ENCODE results near the gene SMC1A.

DNA sequence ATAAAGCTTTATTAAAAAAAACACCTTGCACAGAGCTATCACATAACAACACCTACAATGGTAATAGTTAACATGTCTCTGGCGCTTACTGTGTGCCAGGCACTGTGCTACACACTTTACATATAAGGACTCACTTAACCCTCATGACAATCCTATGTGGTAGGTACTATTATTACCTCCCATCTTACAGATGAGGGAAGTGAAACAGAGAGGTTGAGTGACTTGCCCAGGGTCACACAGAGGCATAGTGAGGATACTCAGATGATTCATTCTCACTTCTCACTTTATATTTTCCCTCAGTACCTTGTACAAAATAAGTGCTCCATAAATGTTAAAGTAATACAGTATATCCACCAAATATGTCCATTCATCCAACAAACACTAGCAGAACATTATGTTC is 97.7 kb downstream of the SMC1A start:
- TF ChIP-seq, protein P1, sequence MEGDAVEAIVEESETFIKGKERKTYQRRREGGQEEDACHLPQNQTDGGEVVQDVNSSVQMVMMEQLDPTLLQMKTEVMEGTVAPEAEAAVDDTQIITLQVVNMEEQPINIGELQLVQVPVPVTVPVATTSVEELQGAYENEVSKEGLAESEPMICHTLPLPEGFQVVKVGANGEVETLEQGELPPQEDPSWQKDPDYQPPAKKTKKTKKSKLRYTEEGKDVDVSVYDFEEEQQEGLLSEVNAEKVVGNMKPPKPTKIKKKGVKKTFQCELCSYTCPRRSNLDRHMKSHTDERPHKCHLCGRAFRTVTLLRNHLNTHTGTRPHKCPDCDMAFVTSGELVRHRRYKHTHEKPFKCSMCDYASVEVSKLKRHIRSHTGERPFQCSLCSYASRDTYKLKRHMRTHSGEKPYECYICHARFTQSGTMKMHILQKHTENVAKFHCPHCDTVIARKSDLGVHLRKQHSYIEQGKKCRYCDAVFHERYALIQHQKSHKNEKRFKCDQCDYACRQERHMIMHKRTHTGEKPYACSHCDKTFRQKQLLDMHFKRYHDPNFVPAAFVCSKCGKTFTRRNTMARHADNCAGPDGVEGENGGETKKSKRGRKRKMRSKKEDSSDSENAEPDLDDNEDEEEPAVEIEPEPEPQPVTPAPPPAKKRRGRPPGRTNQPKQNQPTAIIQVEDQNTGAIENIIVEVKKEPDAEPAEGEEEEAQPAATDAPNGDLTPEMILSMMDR (IDR thresholded peaks at IDR 0.05), result no peak
- no peak for TF ChIP-seq POLR2A (IDR thresholded peaks at IDR 0.05)
